Measurements from ENCODE around the gene SEMA3B. TPM values are rescaled to one million over a fixed set of nuclear protein-coding genes. Genes with fewer than 3 reads are reported as not detected.
A peak's percentile ranks its signal among the peaks of the same experiment; 100 is the strongest.

The SEMA3B gene
- total and polyA plus RNA-seq, 2 donors from 2014 or later = 96.1 to 99.9 TPM

DNA sequence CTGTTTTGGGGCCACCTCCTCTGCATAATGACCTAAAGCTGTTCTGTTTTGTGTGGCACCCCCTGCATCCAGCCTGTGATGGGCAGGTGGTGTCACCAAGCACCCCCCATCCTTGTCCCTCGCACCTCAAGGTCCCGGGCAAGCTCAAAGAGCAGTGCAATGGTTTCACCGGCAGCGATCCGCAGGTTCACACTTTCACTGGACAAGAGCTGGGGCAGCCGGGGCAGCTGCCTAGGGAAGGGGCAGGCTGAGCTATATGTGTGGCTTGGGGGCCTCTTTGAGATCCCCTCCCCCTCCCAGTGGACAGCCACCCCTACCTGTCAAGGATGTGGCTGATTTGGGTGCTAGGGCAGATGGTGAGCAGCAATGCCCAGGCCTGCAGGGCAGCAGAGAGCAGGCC is 20.2 kb downstream of the SEMA3B start:
- intact Hi-C loops (cut with DNase I) = no loop called here
- peaks cover 0 to 25% (median 9%) of the 10 kb centered on the region in 3 donors for H3K36me3 ChIP-seq (ENCODE audit: control insufficient read depth in 2 of 3, insufficient read depth in 3 of 3, low read length in 3 of 3)
- H3K4me3 ChIP-seq (ENCODE audit: low read length in 3 of 3) = no peak overlapping the region
- H3K9ac ChIP-seq (ENCODE audit: low read length in 3 of 3) = no peak overlapping the region
- no peaks in the 10 kb centered on the region for H3K27me3 ChIP-seq (ENCODE audit: control insufficient read depth, insufficient read depth, low read length)
- FAIRE-seq (no peak), DNase-seq (peak in 1 of 5 donors; percentile 39)
- no peaks in the 10 kb centered on the region for H3K9me3 ChIP-seq (ENCODE audit: control insufficient read depth in 2 of 3, insufficient read depth in 1 of 3, low read length in 3 of 3)
- H3K4me1 ChIP-seq (ENCODE audit: control insufficient read depth in 2 of 3, insufficient read depth in 2 of 3, low read depth in 1 of 3, low read length in 3 of 3) = peaks cover 3 to 17% (median 16%) of the 10 kb centered on the region in 3 donors
- H3K27ac ChIP-seq (ENCODE audit: low read depth in 2 of 2, low read length in 2 of 2) = no peak overlapping the region
- TF ChIP-seq, protein P1, sequence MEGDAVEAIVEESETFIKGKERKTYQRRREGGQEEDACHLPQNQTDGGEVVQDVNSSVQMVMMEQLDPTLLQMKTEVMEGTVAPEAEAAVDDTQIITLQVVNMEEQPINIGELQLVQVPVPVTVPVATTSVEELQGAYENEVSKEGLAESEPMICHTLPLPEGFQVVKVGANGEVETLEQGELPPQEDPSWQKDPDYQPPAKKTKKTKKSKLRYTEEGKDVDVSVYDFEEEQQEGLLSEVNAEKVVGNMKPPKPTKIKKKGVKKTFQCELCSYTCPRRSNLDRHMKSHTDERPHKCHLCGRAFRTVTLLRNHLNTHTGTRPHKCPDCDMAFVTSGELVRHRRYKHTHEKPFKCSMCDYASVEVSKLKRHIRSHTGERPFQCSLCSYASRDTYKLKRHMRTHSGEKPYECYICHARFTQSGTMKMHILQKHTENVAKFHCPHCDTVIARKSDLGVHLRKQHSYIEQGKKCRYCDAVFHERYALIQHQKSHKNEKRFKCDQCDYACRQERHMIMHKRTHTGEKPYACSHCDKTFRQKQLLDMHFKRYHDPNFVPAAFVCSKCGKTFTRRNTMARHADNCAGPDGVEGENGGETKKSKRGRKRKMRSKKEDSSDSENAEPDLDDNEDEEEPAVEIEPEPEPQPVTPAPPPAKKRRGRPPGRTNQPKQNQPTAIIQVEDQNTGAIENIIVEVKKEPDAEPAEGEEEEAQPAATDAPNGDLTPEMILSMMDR (IDR thresholded peaks at IDR 0.05; ENCODE audit: borderline replicate concordance, extremely low read depth, insufficient read depth) = no peak

DNA sequence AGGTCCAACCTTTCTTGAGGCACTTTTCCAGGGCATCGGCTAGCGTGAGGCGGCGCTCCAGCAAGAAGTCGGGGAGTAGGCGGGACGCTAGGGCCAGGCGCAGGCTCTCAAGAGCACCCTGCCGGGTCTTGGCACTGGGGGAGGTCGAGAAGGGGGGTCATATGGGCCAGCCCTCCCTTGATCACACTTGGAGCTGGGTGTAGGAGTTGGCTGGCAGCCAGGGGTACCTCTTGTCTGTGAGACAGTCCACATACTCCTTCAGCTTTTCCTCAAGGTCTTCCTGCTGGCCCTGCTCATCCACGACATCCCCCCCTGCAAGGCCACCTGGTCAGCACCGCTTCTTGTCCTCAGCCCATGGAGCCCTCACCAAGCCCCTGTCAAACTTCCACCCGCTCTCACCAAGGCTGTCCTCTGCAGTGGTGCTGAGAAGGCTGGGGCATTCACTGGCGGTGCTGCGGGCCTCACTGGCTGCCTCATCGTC is 21.3 kb downstream of the SEMA3B start:
- no peak overlapping the region for H3K9ac ChIP-seq (ENCODE audit: low read length in 3 of 3)
- H3K4me1 ChIP-seq (ENCODE audit: control insufficient read depth in 2 of 3, insufficient read depth in 2 of 3, low read depth in 1 of 3, low read length in 3 of 3) = peaks cover 3 to 17% (median 16%) of the 10 kb centered on the region in 3 donors
- no peak overlapping the region for H3K4me3 ChIP-seq (ENCODE audit: low read length in 3 of 3)
- intact Hi-C loops (cut with DNase I) = no loop called here
- H3K36me3 ChIP-seq (ENCODE audit: control insufficient read depth in 2 of 3, insufficient read depth in 3 of 3, low read length in 3 of 3) = peaks cover 0 to 25% (median 9%) of the 10 kb centered on the region in 3 donors
- H3K27me3 ChIP-seq (ENCODE audit: control insufficient read depth, insufficient read depth, low read length) = no peaks in the 10 kb centered on the region
- FAIRE-seq (no peak), DNase-seq (peak in 1 of 5 donors; percentile 56)
- TF ChIP-seq, protein P1 (IDR thresholded peaks at IDR 0.05; ENCODE audit: borderline replicate concordance, extremely low read depth, insufficient read depth) = no peak
- no peak overlapping the region for H3K27ac ChIP-seq (ENCODE audit: low read depth in 2 of 2, low read length in 2 of 2)
- H3K9me3 ChIP-seq (ENCODE audit: control insufficient read depth in 2 of 3, insufficient read depth in 1 of 3, low read length in 3 of 3) = no peaks in the 10 kb centered on the region

DNA sequence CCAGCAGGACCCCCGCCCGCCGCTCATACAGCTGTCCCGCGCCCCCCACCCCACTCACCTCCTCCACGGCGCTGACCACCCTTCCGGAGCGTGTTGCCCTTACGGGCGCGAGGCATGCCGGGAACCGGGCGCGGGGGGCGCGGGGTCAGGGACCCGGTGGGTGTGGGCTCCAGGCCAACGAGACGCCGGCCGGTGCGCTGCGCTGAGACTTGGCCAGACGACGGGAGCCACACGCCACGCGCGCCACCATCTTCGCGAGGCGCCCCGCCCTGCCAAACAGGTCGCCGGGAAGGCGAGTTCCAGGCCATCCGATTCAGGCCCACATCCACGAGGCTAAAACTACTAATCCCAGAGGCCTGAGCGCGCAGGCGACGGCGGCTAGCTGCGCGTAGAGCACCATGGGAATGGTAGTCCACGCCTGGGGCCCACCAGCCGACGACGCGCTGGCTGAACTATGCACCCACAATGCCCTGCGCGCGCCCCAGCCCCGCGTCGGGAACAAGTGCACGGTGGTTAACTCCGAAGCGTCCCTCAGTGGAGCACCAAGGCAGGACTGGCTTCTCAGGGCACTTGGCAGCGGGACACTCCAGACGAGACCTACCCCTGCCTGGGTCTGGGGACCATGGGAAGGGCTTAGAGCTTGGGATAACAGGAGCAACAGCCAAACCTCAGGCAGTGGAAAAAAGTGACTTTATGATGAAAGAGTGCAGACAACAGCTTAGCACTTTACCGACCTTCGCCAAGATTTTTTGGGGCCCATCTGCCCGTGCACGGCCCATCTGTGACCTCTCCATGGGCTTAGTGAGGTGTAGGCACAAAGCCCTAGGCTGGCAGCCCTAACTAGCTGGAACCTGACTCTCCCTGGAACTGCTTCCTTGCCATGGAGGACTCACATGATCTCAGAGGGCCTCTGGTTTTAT is 23.5 kb downstream of the SEMA3B start, which contains the start of gene IFRD2:
IFRD2 (minus strand) TSS at position 271 of the 920 bp plus-strand sequence; CDS start at position 116, 155 bp downstream.
- FAIRE-seq (peak; percentile 92), DNase-seq (peak; percentile 97 to 99 (median 99))
- no peaks in the 10 kb centered on the region for H3K27me3 ChIP-seq (ENCODE audit: control insufficient read depth, insufficient read depth, low read length)
- intact Hi-C loops (cut with DNase I) = no loop called here
- TF ChIP-seq, protein P1 (IDR thresholded peaks at IDR 0.05; ENCODE audit: borderline replicate concordance, extremely low read depth, insufficient read depth) = no peak
- peaks cover 0 to 25% (median 9%) of the 10 kb centered on the region in 3 donors for H3K36me3 ChIP-seq (ENCODE audit: control insufficient read depth in 2 of 3, insufficient read depth in 3 of 3, low read length in 3 of 3)
- no peaks in the 10 kb centered on the region for H3K9me3 ChIP-seq (ENCODE audit: control insufficient read depth in 2 of 3, insufficient read depth in 1 of 3, low read length in 3 of 3)
- peak within 1 kb of the TSS; percentile 30 to 84 (median 66) for H3K9ac ChIP-seq (ENCODE audit: low read length in 3 of 3)
- H3K4me1 ChIP-seq (ENCODE audit: control insufficient read depth in 2 of 3, insufficient read depth in 2 of 3, low read depth in 1 of 3, low read length in 3 of 3) = peaks cover 3 to 17% (median 16%) of the 10 kb centered on the region in 3 donors
- H3K4me3 ChIP-seq (ENCODE audit: low read length in 3 of 3) = peak within 1 kb of the TSS; percentile 66 to 88 (median 85)
- H3K27ac ChIP-seq (ENCODE audit: low read depth in 2 of 2, low read length in 2 of 2) = peak within 1 kb of the TSS; percentile 78 to 88
